GM21529 (cell line): Measurements from ENCODE around the gene BANF2.
"Not testable (repeated sequence)": the region's sequence is repeated elsewhere in the genome, so short reads cannot be mapped to it uniquely, and the experiment has no call there.

Source experiments
- ATAC-seq: cut with Tn5 transposase; IDR thresholded peaks from one replicate; pipeline ENCODE4 v1.9.1; 2021; ENCODE audit not compliant: unreplicated experiment

BANF2 gene

DNA sequence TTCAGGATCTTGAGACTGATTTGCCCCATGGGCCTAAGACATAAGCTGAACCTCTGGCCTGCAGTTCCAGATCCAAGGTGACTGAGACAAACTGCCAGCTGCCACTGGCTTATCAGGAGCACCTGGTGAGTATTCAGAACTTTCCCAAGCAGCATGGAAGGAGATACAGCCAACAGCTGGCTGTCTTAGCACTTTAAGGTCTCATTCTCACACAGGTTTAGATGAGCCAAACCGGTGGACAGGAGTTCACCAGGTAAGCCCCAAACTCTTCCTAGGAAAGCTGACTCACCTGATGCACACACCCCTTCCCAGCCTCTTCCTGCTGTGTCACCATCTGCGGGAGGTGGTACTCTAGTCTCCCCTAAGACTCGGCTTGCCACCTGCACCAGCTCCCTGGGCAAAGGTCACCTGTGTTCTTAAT is at the start of gene BANF2:
Gene BANF2 (plus strand): TSS at position 36 of the 421 bp plus-strand sequence. CDS start 25,060 bp downstream, outside the sequence.
- no peak for ATAC-seq

DNA sequence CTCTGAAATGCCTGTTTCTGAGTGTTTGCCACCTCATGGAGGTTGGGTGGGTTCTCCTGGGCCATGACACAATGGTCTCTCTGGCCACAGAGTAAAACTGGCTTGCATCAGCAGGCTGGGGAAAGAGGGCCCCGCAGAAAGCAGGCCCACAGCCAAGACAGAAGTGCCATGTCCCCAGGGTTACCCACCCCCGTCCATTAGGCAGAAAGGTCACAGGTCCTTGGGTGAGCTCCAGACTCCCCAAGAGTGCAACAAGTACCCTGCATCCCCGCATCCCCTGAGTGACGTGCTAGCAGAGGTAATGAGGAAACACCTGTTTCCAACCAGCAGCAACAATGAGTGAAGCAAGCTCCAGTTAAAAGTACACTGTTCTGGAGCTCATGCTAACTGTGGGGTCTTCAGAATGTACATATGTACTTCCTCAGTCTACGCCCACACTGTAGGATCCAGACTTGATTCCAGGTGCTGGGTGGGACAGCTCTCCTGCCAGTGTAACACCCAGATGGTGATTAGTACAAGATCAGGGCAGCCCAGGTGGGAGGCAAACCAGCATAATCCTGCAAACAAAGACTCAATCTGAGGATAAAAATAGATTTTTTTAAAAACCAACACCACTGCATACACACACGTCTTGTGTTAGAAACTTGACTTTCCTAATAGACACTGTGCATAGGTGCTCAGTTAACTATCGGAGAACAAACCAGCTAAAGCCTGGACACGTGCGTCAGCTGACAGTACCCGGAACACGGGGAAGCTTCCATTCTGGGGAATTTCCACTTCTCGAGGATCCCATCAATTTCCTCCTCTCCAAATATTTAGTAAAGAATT is 49.3 kb upstream of the BANF2 start:
- ATAC-seq = no peak

DNA sequence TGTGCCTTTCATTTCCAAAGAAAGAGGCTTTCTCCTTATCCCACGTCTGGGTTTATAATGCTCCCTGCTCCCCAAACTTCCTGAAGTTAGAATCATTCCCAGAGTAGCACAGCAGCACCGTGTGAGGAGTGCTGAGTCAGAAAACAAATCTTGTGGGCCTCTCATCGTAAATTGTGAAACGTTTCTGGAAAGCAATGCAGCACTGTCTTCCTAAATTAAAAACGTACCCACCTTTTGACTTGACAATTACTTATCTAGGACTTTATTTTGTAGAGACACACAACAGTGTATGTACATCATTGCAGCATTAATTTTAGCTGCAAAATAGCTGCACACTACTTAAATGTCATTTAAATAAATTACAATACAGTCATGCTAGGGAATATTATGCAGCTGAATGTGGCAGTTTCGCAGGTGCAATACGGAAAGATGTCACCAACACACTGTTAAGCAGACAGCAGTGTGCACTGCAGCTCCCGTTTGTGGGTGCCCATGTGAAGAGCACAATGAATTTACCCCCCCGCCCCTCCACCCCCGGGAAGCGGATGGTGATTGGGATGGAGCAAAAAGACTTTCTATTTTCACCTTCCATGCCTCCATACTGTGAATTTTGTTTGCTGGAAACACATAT is 48.5 kb upstream of the BANF2 start:
- ATAC-seq = no peak

DNA sequence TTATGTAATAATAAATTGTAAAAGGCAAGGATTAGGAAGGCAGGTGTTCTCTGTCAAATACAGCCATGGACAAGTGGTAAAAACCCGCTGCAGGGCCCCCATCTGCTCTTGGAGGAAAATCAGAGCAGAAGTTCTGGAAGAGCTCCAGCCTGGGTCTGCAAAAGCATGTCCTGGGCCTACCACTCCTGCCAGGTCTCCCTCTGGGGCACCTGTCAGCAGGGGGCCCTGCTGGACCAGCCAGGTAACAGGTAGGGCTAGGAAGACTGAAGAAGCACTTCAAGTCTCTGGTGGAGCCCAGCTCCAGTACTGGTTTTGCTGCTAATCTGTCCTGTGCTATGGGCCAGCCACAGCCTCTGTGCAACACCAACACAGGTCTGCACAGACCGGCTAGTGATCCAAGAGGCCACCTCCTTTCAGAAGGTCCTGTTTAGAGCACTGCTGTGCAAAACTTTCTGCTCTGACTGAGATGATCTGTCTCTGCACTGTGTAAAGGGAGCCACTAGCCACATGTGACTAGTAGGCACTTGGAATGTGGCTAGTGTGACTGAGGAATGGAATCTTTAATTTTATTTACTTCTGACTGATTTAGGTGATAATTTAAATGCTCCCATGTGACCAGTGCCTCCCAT is 47.9 kb upstream of the BANF2 start:
- ATAC-seq = no peak

DNA sequence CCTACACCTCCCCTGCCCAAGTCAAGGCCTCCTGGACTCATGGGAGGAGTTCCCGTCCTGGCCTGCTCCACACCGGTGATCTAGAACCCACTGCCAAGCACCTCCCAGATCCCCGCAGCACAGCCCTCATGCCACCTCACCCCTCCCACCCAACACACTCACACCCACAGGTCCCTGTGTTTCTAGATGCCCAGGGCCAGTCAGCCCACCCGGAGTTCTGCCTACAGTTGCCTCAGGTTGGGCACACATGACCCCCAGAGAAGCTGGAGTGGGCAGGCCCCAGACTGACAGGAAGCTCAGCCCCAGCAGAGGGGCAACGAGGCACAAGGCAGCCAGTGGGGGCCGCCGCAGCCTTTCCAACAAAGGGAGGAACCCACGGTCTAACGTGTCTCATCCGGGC is 47.4 kb upstream of the BANF2 start:
- ATAC-seq = no peak

DNA sequence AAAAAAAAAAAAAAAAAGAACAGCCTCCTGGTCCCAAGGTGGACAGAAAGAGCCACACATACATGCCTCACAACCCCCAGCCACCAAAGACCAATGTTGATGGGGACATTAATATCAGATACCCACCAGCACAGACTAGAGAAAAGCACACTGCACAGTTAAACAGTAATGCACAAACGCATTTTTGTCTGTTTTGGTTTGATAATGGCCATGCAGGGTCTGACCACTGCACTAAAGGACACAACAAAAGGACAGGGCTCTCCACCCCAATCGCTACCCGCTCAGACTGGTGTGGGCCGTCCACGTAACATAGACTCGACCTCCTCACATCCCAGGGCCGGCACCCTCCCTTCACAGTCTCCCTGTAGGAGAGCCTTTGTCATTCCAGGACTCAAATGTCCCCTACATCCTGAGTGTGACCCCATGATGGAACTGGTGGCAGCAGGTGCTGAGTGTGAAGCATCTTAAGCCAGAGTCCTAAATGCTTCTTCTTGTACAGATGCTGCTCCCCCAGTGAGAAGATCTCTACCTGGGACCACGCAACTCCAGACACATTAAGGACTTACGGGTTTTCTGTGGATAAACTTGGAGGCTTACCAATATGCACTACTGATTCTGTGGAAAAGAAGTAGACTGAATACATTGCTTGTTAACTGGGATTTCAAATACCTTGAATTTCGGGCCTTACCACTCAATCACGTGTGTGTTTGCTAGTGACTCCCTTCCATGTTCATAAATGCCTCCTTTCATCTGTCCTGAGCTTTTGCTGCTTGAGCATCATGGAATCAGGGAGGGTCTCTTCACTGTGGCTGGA is 45.7 kb upstream of the BANF2 start:
- no peak for ATAC-seq

DNA sequence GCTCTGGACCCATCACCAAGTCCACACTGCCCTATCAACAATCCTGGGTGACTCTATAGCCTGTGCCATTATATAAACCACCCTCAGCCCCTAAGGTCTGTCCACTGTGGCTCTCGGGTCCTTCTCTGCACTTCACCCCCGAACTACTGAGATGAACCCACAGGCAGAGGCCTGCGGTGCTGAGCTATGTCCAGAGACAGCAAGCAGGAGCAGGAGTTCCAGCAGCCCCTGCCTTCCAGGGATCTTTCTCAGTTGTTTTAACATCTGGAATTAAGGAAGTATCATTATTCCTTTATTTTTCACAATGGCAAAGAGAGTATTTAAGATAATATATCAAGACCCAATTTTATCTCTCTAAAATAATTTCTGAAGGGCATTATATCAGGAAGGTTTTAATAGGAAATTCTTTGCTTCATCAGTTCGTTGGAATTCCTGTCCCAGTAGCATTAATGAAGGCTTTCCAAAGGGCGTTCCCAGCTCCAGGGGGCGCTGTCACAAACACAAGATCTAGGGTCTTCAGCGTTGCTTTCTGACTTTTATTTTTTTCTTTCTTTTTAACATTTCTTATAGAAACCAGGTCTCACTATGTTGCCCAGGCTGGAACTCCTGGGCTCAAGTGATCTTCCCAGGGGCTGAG is 45.0 kb upstream of the BANF2 start:
- no peak for ATAC-seq

DNA sequence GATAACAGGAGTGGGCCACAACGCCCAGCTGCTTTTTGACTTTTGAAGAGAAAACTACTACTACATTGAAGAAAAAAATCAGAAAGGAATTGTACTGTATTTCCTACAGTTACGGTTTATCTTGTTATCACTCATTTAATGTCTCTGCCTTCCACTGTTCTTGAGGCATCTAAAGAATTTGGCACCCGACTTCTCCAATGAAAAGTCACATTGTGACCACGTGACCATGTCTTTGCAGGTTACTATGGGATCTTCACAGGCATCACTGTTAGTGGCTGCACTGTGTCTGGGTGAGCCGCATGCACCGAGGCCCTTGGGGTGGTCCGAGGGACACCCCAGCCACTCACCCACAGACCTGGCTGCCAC is 44.5 kb upstream of the BANF2 start:
- no peak for ATAC-seq

DNA sequence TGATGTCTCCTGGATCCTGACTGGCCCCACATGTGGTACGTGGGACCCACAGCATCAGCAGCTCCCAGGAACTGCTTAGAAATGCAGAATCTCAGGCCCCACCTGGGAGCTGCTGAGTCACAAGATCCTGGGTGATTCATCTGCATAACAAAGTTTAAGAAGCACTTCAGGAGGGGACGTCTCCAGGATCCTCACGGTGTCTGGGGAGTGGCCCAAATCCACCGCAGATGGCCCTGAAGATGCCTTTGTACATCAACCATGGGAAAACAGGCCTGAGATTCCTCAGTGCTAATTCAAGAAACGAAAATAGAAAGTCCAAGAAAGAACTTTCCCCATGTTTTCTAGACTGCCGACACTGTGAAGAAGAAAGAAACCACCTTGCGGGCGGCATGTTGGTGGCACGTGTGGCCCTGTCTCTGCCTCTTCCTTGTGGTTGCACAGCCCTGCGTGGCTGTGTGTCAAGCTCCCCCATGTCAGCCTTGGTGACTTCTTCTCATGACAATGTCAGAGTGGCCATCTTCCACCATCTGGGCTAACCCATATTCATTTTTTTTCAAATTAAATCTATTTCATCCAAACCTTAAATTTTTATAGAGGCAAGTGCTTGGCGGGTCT is 43.8 kb upstream of the BANF2 start:
- no peak for ATAC-seq

DNA sequence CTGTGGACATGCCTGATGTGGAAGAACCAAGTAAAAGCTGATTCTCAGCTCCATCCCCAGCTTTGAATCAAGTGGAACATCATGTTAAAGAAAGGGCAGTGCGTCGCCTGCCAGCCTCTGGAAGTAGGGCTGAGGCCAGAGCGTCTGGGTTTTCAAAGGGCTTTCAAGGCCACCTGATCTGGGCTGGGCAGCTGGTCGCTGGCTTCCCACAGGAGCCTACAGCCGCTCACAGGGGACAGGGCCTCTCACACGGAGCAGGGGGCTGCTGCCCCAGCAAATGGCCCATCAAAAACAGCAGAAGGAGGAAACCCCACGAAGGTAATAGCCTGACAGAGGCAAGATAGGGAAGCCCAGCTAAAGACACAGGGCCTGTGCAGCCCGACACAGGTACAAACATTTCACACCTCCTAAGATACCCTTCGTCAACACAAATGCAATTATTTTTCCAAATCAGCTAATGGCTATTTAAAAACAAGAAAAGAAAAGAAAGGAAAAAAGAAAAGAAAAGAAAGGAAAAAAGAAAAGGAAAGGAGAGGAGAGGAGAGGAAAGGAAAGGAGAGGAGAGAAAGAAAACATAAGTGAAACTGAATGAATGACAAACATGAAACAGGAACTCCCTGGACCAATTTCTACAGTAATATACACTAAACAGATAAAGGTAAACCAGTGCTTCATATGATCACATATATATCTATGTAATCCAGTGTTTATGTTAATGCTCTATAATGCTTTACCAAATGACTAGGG is 42.5 kb upstream of the BANF2 start:
- ATAC-seq = no peak

DNA sequence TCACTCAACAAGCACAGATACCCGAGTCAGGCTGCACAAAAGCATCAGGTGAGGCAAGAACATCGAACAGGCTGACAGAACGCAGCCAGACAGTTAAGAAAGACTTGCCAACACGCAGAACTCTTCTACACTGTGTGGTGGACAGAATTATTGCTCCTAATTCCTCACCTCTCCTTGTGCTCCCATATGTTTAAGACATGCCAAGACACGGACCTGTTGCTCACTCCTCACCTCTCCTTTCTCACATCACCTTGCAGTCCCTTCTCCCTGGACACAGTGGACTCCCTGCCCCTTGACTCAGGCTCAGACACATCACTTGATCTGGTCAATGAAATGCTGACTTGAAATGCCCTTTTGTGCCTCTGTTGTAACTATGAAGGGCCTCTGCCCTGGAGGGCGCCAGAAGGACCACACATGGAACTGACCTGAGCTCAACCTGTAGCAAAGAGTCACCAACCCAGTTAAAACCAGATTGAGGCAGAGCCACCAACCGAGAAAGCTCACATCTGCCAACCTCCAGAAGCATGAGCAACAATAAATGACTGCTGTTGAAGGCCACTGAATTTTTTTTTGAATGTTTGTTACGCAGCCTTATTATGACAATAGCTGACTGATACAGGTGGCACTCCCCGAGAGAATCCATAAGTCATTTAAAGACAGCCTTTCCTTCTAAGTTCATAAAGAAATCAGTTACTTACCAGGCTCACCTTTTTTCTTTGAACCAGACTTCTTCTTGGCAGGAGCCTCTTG is 41.7 kb upstream of the BANF2 start:
- ATAC-seq = no peak

DNA sequence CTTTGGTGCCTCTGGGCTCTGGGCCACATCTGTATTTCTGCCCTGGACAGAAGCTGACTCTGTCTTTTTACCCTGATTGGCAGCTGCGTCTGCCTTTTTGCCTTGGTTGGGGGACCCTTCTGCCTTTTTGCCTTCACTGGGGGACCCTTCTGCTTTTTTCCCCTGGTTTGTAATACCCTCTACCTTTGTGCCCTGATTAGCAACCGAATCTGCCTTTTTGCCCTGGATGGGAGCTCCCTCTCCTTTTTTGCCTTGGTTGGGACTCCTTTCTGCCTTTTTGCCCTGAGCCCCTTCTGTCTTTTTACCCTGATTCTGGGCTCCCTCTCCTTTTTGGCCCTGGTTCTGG is 41.1 kb upstream of the BANF2 start:
- no peak for ATAC-seq

DNA sequence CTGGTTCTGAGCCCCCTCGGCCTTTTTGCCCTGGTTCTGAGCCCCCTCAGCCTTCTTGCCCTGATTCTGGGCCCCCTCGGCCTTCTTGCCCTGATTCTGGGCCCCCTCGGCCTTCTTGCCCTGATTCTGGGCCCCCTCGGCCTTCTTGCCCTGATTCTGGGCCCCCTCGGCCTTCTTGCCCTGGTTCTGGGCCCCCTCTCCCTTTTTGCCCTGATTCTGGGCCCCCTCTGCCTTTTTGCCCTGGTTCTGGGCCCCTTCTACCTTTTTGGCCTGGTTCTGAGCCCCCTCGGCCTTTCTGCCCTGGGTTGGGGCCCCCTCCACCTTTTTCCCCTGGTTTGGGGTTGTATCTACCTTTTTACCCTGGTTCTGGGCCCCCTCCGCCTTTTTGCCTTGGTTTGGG is 40.4 kb upstream of the BANF2 start:
- not testable (repeated sequence) for ATAC-seq

DNA sequence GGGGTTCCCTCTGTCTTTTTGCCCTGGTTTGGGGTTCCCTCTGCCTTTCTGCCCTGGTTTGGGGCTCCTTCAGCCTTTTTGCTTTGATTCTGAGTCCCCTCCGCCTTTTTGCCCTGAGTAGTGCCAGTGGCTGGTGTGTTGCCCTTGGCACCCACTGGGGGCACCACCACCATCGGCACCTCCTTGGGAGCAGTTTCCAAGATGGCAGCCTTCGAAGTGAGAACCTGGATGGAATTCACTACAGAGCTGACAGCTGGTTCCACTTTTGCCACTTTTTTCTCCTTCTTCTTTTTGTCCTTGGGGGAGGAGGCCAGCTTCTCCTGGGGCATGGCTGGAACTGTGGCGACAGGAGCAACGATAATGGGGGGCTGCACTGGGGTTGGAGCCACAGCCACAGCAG is 40.0 kb upstream of the BANF2 start:
- ATAC-seq = no peak

DNA sequence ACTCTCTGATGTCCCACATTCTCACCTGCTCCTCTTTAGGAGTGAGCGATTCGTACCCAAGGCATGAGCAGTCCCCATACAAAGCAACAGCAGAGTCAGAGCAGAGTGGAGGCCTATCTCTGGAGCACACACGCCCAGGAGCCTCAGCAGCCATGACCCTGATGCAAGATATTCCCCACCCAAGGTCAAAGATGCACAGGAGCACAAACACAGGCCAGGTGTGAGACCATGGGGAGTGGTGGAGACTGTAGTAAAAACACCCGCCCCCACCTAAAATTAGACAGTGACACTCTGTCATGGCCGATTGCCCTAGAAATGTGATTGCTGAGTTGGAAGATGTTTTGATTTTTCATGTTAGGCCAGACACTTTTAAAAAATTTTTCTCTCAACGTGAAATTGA is 39.1 kb upstream of the BANF2 start:
- ATAC-seq = no peak

DNA sequence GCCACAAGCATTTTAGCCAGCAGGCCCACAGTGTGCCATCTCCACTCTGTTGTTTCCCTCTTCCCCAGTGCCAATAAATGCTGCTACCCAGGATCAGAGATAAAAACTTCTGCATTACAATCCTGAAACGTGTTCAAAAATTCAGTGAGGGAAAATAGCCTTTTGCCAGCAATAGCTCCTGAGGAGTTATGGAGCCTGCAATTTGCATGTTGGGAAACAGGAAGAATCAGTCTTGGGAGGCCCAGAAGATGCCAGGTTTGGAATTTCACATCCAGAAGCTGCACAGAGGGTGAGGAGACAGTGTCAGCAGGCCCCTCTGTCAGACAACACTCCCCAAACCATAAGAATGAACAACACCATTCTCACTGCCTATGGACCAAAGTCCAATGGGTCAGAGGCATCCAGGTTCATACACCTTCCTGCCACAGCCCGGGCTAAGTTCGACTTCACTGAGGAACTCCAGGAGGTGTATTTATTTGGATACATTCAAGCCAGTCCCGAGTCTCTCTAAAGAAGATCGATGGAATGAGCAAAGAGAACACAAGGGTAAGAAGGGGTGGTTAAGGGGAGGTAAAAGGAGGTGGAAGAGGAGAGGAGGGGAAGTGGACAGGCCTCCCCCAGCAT is 38.5 kb upstream of the BANF2 start:
- no peak for ATAC-seq

DNA sequence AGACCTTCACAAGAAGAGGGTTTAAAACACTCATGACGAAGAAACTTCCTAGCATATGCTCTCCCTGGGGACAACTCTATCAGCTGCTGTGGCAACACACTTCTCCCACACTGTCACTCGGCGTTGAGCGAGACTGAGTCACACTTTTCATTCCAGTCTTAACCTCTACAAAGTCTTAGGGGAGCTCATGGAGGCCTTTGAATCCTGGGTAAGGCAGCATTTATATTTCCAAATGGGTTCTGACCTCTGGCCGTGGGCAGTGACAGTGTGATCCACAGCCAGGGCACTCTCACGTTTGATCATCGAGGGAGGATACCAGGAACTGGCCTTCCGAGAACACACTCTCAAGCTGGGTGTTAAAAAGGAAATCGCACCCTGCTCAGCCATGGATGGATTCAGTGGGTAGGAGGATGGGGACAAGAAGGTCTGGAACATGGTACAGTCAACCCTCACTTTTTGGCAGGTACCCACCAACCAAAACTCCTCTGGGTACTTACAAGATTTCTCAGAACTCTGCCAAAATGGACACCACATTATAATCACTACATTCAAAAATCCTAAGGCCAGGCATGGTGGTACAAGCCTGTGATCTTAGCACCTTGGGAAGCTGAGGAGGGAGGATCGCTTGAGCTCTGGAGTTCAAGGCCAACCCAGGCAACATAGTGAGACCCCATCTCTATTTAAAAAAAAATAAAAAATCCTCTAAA is 37.3 kb upstream of the BANF2 start:
- ATAC-seq = no peak

DNA sequence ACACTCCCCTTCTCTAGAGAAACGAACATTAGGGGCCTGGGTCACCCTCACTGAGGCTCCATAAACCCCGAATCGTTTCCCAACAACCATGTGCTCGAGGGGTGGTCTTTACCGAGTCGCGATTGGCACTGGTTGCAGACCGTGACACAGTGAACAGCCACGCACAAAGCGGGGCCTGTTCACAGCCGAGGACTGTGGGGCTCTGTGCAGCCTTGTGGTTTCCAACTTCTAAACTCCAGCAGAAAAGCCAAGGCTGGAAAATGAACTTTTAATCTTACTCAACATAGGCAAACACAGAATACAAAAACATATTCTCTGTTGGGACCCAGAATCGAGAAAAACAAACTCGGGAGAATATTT is 36.7 kb upstream of the BANF2 start:
- no peak for ATAC-seq
